Measurements from ENCODE around the gene PTPRF.
A peak's percentile ranks its signal among the peaks of the same experiment; 100 is the strongest.
"Not testable (repeated sequence)": the region's sequence is repeated elsewhere in the genome, so short reads cannot be mapped to it uniquely, and the experiment has no call there.

Gene PTPRF

DNA sequence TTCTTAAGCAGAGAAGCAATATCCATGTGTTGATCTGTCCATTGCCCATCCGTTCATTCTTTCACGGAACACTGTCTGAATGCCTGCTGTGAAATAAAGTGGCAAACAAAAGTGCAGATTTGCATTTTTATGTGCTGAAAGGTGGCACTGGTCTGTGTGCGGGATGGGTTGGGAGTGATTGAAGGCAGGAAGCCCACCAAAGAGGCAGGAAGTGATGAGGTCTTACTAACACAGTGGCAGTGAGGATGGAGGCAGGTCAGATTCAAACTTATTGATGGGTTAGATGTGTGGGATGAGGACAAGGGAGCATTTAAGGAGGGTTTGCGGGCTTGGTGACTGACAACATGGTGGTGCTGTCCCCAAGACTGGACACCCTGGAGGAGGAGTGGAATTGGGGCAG, 8.3 kb downstream of the PTPRF start:
- no peak for DNase-seq

DNA sequence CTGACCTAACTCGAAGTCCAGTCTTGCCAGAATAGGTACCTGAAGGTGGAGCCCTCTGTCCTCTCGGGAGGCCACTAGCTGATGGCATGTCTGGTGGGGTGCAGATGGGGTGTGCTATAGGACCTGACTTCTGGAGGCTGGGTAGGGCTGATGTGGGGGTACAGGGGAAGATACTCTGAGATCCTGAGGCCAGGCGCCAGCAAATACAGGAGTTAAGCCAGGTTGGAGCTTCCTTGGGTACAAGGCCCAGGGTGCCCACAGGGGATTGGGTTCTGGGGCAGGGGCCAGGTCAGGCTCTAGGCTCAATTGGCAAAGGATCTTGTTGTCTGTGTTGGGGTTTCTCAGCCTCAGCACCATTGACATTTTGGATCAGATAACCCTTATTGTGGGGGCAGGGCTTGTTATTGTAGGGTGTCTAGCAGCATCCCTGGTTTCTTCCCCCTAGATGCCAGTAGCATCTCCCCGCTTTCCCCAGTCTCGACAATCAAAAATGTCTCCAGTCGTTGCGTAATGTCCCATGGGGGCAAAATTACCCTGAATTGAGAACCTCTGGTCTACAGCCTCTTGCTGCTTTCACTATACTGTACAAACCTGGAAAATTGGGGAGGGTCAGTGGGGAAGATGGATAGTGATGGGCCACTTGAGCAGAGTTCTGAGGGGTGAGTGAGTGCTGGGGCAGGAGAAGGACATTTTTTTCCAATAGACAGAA, 9.2 kb downstream of the PTPRF start:
- DNase-seq: no peak

DNA sequence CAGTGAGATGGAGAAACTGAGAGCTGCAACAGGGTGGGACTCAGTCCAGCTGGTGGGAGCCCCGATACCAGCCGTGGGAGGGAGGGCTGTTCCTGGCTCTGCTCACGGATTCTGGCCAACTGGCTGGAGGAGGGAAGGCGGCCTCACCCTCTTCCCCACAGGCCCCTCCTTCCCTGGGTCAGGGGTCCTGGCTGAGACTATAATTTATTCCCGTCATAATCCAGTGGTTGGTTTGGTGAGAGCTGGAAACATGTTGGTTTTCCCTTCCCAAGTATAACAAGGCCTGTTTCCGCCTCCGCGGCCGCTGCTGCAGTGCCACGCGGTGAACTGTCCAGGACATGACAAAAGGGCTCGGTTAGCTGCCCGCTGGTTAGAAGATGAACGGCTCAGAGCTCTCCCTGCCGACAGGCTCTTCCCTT, 10.0 kb downstream of the PTPRF start:
- no peak for DNase-seq

DNA sequence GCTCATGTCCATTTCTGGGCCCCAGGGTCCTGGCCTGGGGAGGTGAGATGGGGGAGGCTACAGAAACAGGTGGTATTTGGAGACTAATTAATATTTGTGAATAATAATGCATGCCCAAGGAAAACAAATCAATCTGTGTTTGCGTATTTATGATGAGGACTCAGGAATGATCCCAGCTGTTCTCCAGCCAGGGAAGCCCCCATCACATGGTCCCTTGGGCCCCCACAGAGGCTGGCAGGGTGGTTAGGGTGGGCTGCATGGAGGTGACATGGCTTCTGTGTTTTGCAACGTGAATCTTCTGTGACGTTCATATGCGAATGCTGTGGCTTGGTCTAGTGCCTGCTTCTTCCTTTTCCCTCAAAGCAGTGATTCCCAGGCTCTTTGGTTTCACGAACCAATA, 10.5 kb downstream of the PTPRF start:
- DNase-seq: no peak

DNA sequence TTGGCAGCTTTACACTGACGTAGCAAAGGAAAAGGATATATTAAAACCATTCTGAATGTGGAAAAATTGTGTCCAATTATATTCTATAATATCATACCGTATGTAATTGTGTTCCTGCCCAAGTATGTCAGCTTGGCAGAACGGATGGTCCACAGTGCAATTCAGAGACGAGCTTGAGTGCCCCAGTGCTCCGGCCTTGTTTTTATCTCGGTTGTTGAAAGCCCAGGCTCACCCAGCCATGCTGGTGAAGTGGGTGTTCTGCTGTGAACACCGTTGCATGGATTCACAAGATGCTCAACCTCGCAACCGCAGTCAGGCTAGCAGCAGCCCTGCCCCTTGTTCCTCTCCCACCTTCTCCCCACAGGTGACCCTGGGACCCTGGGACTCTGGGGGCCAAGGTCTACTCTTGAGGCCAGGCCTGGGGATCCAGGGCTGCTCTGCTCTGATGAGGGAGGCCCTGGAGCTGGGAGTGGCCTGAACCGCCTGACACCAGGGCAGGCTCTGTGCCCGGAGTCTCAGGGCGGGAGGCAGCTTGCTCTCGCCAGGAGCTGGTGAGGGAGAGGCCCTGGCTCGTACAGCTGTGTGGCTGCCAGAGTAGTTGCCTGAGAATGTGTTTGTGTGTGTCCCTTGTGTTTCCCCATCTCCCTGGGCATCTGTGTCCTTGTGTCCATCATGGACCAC, 11.2 kb downstream of the PTPRF start:
- no peak for DNase-seq

DNA sequence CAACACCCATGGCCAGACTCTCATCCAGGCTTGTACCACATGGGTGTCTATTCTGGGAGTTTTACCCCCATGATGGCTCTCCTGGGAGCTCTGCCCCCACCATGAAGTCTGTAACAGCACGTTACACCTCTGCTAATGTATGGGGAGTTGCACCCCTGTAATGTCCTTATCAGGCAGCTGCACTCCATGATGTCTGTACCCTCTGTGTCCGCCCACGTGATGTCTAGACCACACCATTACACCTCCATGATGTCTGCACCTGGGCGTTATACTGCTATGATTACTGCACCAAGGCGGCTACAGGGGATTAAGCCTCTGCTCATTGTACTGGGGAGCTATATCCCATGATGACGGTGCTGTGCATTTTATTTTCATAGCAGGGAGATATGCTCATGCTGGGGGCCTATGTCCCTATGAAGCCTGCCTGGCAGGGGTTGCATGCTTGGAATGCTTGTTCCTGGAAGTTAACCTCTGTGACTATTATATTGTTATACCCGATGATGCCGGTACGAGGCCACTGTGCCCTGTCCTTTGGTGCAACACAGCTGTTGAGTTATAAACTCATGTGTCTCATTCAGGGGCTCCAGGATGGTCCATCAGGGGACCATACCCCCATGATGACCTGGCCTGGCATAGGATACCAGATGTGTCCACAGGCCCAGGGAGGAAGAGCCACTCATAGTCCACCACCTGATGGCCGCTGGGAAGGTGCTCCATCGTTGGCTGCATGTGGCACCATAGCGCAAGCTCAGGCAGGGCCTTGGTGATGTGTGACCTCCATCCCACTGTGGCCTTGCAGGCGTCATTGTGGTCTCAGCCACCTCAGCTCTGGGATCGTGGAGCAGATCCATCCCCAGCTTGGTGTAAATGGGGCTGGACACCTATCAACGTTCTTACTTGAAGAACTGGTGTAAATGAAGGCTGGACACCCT, 12.1 kb downstream of the PTPRF start:
- DNase-seq: no peak

DNA sequence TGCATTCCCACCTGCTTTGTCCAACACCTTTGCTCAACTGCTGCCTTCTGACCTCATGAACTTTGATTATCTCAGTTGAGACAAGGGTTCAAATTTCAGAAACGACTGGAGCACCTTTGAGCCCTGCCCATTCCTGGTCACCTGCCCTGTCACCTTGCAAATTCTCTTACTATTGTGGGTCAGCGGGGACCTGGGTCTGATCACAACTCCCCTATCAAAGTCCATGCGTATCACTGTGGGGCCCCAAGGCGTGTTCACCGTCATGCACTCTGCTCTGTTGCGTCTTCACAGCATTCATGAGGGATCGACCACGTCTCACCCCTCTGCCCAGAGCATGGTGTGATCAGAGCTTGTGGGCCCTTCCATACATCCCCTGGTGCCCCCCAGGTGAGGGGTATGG, 12.9 kb downstream of the PTPRF start:
- DNase-seq: no peak

DNA sequence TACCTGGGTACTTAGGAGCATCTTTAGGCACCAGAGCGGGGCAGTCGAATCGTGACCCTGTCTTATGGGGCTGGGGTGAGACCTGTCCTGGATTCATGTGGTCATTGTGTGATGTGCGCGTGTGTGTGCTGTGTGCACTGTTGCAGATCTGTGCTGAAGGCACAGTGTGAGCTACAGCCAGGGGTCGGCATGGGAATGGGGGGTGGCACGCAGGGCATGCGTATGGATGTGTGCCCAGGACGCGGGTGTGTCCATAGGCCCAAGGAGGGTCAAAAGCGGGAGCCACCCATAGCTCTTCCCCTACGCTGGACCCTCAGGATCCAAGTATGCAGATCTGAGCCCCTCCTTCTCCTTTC, 14.6 kb downstream of the PTPRF start:
- DNase-seq: no peak

DNA sequence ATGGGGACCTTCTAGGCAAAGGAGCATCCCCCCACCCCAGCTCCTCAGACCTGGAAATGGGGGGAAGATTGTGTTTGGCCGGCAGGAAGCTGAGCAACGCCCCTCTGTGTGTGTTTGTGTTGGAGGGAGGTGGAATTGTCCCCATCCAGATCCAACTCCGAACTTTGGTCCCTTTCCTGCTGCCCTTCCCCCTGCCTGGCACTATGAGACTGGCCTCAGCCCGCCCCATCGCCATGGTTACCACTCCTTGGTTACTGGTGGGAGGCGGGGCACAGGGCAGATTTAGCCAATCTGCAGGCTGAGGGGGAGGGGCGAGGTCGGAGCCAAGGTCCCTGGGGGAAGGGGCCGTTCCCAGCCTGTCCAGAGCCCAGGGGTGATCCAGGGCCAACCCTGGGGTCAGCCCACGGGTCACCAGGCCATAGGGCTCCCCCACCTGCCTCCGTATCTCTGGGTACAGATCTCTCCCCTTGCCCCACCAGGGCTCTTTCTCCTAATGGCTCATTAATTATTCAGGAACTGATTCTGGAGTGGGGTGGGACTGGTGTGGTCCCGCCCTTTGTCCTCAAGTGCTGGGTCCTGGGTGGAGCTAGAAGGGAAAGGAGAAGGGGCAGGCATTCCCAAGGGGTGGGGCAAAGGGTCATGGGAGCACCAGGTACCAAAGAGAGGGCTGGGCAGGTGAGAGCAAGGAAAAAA, 15.2 kb downstream of the PTPRF start:
- peak; percentile 91 for DNase-seq

DNA sequence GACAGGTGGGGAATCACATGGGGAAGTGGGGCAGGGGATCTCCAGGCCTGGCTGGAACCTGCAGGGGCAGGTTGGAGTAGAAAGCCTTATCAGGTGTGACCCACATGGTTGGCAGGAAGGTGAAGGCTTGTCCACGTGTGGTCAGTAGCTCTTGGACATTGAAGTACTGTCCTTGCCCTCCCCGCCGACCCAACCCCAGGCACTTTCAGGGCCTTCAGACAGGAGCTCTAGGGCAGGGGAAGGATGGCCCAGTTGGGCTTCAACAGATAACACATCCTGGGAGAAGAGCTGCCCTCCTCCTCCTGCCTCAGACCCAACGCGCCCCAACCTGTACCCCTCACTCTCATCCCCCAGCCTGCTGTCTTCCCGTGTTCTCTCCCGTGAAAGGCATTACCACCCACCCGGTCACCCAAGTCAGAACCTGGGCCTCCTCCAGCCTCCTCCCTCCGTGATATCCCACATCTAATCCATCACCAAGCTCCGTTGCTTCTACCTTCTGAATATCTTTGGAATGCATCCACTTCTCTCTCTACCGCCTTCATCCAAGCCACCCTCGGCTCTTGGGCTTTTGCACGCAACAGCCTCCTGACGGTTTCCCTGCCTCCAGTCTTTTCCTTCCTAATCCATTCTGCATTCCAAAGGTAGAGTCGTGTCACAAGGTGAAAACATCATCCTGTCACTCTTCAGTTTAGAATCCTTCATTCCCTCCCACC, 15.9 kb downstream of the PTPRF start:
- DNase-seq: no peak

DNA sequence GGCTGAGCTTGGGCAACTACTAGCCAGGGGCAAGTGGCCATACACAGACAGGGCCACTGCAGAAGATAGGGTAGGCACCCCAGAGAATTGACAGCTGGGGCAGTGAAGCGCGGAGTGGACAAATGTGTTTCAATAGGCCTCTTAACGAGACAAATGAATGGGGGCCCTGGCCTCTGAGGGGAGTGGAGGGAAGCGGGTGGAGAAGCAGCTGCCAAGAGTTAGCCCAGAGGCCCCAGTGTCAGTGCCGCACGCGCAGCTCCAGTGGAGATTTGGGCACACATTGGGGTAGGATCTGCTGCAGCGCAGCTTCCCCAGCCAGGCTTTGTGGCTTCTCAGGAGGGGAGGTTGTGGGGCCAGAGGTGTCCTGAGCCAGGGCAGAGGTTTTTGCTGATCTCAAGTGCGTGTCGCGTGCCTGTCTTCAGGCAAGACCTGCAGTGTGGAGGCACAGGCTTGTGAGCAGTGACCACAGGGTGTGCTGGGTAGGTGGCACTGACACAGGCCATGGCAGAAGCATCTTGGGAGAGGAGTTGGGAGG, 16.9 kb downstream of the PTPRF start:
- no peak for DNase-seq

DNA sequence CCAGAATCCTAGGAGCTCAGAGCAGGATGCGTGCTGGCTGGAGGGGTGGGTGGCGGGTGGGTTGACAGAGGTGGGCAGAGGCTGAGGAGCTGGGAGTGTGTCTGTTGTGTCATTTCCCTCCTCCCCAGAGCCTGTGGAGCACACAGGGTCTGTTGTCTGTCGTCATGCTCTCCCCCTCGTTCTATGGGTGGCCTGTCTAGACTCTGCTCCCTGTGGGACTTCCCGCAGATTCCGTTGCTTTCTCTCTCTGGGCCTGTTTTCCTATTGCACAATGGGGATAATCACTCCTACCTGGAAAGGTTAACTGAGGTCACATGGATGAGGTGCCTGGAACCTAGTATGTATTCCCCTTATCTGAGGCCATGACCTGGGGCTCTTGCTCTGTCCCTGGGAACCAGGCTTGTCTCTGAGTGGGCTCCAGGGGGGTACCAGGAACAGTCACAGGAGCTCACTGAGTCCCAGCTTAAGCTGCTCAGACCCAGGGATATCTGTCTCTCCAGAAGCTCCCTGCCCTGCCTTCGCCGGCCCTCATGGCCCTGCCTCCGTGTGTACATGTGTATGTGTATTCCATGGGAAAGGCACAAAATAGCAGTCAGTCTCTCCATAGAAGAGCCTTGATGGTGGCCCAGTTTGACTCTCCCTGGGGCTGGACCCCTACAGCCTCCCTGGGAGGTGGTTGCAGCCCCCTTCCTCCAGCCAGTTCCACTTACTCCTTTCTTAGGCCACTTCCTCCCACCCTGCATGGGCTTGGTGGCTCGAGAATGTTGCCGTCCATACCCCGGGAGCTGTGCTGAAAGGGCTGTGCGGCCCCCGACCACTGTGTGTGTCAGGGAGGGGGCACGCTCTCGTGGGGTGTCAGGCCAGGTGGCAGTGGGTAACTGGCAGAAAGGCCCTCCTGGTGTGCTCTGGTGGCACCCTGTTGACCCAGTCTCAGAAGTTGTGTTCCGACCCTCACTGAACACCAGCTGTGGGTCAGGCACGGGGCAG, 17.9 kb downstream of the PTPRF start:
- DNase-seq: peak; percentile 96

DNA sequence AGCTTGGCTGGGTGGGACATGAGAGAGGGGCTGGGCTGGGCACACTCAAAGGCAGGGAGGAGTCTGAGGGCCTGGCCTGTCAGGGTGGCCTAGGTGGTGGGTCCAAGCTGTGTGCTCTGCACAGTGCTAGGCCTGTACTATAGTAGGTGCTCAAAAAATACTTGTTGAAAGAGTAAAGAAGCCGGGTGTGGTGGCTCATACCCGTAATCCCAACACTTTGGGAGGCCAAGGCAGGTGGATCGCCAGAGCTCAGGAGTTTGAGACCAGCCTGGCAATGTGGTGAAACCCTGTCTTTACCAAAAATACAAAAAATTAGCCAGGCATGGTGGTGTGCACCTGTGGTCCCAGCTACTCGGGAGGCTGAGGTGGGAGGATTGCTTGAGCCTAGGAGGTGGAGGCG, 18.7 kb downstream of the PTPRF start:
- not testable (repeated sequence) for DNase-seq

DNA sequence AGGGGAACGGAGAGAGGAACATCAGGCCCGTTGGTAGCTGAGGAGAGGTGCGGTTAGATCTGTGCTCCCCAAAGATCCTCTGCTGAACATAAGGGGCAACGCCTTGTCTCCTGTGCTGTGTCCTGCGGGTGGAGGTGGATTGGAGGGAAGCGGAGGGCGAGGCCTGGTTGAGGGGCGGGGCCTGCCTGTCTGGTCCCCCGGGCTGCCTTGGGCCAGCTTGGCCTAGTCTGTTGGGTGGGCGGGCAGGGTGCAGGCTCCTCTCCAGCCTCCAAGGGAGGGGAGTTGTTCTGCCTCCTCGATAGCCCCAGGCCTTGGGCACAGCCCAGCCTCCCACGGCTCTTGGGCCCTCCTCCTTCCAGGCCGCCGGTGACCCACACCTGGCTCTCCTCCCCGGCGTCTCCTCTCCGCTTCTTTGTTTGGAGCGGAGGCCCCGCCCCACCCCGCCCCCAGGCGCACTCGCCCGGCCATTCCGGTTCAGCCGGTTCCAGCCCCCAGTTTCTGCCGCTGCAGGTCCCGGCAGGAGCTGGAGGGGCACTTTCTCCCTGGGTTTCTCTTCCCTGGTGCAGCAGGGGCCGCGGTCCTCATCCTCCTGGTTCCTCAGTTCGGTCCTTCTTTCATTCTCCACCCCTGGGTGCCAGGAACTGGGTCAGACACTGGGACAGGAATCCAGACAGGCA, 19.4 kb downstream of the PTPRF start:
- DNase-seq: peak; percentile 100

DNA sequence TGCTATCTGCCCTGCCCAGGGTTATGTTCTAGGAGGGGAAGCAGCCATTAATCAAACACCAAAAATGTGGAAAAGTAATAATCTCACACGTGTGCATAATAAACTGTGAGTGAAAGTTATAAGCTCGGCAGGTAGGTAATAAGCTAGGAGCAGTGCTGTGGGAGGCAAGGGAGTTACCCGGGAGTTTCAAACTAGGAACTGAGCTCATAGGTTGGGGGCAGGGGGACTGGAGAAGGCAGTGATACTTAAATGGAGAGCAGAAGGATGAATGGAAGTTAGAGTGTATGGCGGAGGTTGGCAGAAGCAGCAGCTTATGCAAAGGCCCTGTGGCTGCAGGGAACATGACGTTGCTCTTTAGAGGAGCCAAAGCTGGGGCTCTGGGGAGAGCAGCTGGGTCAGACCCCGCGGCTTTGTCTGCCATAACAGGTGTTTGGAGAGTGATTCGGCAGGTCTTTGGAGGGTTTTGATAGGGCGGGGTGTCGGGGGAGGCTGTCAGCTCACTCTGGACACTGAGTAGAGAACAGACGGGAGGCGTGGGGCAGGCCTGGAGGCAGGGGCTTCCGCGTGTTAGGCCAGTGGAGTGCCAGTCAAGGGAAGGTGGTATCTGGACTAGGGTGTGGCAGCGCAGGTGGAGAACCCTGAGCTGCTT, 20.0 kb downstream of the PTPRF start:
- DNase-seq: no peak

DNA sequence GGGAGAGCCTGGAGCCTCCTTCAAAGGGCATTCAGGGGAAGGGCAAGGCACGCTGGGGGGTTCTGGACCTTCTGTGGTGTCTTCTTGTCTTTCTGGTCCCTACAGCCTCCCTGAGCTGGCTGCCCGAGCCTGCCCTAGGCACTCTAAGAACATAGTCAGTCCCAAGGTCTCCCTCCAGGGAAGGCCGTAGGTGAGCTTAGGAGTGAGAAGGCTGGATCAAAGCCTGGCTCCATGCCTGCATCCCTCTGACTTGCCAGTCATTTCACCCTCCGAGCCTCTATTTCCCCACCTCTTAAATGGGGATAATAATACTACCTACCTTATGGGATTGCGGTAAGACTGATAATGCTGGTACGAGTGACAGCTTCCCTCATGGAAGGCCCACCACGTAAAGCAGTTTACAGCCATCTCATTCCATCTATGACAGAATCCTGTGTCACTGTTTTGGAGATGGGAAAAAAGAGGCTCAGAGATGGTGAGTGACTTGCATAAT, 20.8 kb downstream of the PTPRF start:
- DNase-seq: no peak

DNA sequence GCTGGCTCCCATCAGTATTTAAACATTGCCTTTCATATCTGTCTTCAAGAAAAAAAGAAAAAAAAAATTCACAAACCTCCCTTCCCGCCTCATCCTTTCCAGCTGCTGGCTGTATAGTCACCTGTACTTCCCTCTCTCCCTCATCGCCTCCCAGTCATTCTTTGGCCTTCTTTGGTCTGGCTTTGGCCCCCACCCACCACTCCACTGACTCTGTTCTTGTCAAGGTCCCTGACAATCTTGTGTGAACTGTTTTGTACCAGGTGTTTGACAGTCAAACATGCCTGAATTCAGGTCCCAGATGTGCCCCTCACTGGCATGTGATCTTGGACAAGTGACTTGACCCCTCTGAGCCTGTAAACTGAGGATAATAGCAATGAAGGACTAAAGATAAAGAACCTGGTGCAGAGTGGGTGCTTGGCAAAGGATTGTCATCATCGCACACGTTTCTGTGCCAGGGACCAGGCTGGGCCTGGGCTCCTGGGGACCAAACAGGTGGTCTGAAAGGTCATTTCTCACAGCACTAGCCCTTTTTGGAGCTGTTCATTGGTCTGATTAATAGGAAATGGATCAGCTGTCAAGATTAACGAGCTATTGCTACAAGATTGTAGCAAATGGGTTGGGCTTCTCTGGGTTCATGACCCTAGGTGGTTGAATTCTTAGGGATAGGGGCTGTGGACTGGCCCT, 21.5 kb downstream of the PTPRF start:
- DNase-seq: no peak

DNA sequence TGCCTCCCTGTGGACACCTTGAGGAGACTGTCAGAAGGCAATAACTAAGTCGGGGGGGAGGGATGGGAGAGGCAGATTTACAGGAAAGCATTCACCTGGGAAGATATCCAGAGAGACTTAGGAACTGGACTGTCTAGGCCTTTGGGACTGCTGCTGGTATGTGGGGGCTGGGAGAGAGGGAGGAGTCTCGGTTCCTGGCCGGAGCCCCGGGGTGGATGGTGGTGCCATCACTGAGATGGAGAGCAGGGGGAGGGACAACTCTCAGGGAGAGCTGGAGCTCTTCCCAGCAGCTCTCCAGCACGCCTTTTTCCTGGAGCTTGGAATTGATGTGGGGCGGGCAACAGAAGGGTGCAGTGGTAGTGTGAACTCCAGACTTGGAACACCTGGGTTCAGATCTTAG, 22.1 kb downstream of the PTPRF start:
- no peak for DNase-seq

DNA sequence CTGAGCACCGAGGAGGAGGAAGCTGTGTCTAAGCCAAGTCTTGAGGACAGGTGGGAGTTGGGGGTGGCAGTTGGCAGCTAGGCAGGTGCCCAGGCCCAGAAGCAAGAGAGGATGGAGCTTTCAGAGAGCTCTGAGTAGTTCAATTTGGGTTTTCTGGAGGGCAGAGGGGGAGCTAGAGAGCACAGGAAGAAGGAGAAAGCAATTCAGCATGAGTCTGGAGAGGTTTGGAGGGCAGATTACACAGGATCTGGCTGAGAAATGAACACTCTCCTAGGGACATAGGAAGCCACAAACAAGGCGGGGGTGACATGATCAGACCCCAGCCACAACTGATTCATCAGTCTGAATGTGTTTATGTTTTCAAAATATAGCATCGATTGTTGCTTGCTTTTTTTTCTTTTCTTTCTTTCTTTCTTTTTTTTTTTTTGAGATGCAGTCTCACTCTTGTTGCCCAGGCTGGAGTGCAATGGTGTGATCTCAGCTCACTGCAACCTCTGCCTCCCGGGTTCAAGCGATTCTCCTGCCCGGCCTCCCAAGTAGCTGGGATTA, 23.8 kb downstream of the PTPRF start:
- peak; percentile 66 for DNase-seq
